H1 (cell line): ENCODE results near the gene PRCD. TPM values are rescaled to one million over a fixed set of nuclear protein-coding genes. Genes with fewer than 3 reads are reported as not detected.

Source experiments
- CTCF ChIA-PET: fragments of 300-600 bp; sonication (Branson Sonifier 250); formaldehyde crosslinking; loops from one replicate; lab custom pipeline; 2021; ENCODE audit not compliant: partially characterized antibody; lab: Charles Lee
- POLR2A ChIA-PET: fragments of 300-600 bp; sonication (Branson Sonifier 250); formaldehyde crosslinking; loops from one replicate; lab custom pipeline; 2021; ENCODE audit warnings: inconsistent platforms; ENCODE audit not compliant: partially characterized antibody; lab: Charles Lee
- DNase-seq, 2 experiments: peaks; one replicate each; pipeline versions ENCODE4 v3.0.0 to v3.0.0-alpha.2; 2010 to 2022; ENCODE audit warnings: low spot score in 2 of 2, low read depth in 1 of 2, mixed read lengths in 1 of 2
- FAIRE-seq: peaks from 2 replicates; lab custom pipeline; 2011; peaks lifted over from hg19 to GRCh38; lab: Jason Lieb, UNC
- H2AFZ ChIP-seq: 2 replicates; pipeline ENCODE4 v1.8.1; 2012; ENCODE audit warnings: low read length, inconsistent platforms
- H2AK5ac ChIP-seq: 2 replicates; pipeline ENCODE4 v1.6.1; 2013; ENCODE audit warnings: low read depth, low read length
- H2BK120ac ChIP-seq: replicated peaks from 2 replicates; pipeline ENCODE3; 2013; ENCODE audit warnings: low read depth, low read length, inconsistent platforms
- H2BK12ac ChIP-seq: 2 replicates; pipeline ENCODE4 v1.6.1; 2013; ENCODE audit warnings: low read depth, low read length
- H2BK15ac ChIP-seq: 2 replicates; pipeline ENCODE4 v1.6.1; 2013; ENCODE audit warnings: low read length
- H2BK20ac ChIP-seq: 2 replicates; pipeline ENCODE4 v1.6.1; 2013; ENCODE audit warnings: low read length
- H2BK5ac ChIP-seq: 2 replicates; pipeline ENCODE4 v1.6.1; 2013; ENCODE audit warnings: low read depth, low read length
- H3K14ac ChIP-seq: 2 replicates; pipeline ENCODE4 v1.6.1; 2013; ENCODE audit warnings: inconsistent platforms; ENCODE audit not compliant: insufficient read length
- H3K18ac ChIP-seq: 2 replicates; pipeline ENCODE4 v1.6.1; 2013; ENCODE audit warnings: low read length; ENCODE audit errors: extremely low read depth
- H3K23ac ChIP-seq: 2 replicates; pipeline ENCODE4 v1.6.1; 2013; ENCODE audit warnings: inconsistent platforms; ENCODE audit not compliant: insufficient read length
- H3K23me2 ChIP-seq: 2 replicates; pipeline ENCODE4 v1.6.1; 2013; ENCODE audit warnings: low read depth, low read length
- H3K27ac ChIP-seq: 2 replicates; pipeline ENCODE4 v1.6.1; 2011; ENCODE audit warnings: low read depth, low read length, inconsistent platforms
- H3K27me3 ChIP-seq, 4 experiments: replicated peaks in 1 of 4; 1 replicate in 1 of 4; 2 replicates in 3 of 4; pipeline versions ENCODE4 v1.6.1 to v1.8.1; 2011 to 2013; ENCODE audit warnings: low read length in 3 of 4, mild to moderate bottlenecking in 3 of 4, inconsistent platforms in 2 of 4, mixed read lengths in 2 of 4, moderate library complexity in 1 of 4; ENCODE audit not compliant: control insufficient read depth in 3 of 4, insufficient read depth in 3 of 4; ENCODE audit errors: extremely low read depth in 1 of 4
- H3K36me3 ChIP-seq, 4 experiments: 2 replicates each; pipeline versions ENCODE4 v1.6.1 to v1.8.1; 2011 to 2013; ENCODE audit warnings: mild to moderate bottlenecking in 4 of 4, low read length in 3 of 4, moderate library complexity in 2 of 4, control low read depth in 1 of 4, inconsistent platforms in 1 of 4; ENCODE audit not compliant: insufficient read depth in 4 of 4, control insufficient read depth in 2 of 4
- H3K4ac ChIP-seq: replicated peaks from 2 replicates; pipeline ENCODE3; 2013; ENCODE audit warnings: low read length, low read depth, mixed read lengths, inconsistent platforms; ENCODE audit not compliant: insufficient read length
- H3K4me1 ChIP-seq, 4 experiments: replicated peaks in 1 of 4; 1 replicate in 1 of 4; 2 replicates in 3 of 4; pipeline versions ENCODE4 v1.6.1 to v1.8.1; 2011 to 2013; ENCODE audit warnings: low read length in 3 of 4, inconsistent platforms in 2 of 4, mixed read lengths in 1 of 4; ENCODE audit not compliant: insufficient read depth in 4 of 4, control insufficient read depth in 3 of 4
- H3K4me2 ChIP-seq, 2 experiments: 2 replicates each; pipeline versions ENCODE4 v1.6.1 to v1.8.1; 2011 to 2013; ENCODE audit warnings: low read depth in 2 of 2, low read length in 2 of 2, control low read depth in 1 of 2, inconsistent platforms in 1 of 2, mild to moderate bottlenecking in 1 of 2; ENCODE audit not compliant: insufficient read depth in 1 of 2
- H3K4me3 ChIP-seq, 4 experiments: fragments of 200-600, 300-600 bp in 1 of 4; sonication (generic), shearing (Covaris generic), sonication (Bioruptor Twin) in 1 of 4; 2 replicates each; pipeline versions ENCODE4 v1.5.1 to v1.8.1; 2011 to 2016; ENCODE audit warnings: low read length in 4 of 4, low read depth in 3 of 4, control low read depth in 2 of 4, inconsistent platforms in 2 of 4, mild to moderate bottlenecking in 2 of 4, mixed read lengths in 1 of 4, moderate library complexity in 1 of 4; ENCODE audit not compliant: insufficient read depth in 2 of 4; ENCODE audit errors: extremely low read depth in 1 of 4
- H3K56ac ChIP-seq: replicated peaks from 2 replicates; pipeline ENCODE3; 2013; ENCODE audit warnings: low read depth, mild to moderate bottlenecking, mixed read lengths, low read length, inconsistent platforms; ENCODE audit not compliant: insufficient read length
- H3K79me1 ChIP-seq: 2 replicates; pipeline ENCODE4 v1.6.1; 2013; ENCODE audit warnings: low read depth, low read length, control low read depth
- H3K79me2 ChIP-seq, 2 experiments: 2 replicates each; pipeline versions ENCODE4 v1.6.1 to v1.8.1; 2012 to 2013; ENCODE audit warnings: low read length in 2 of 2, mild to moderate bottlenecking in 2 of 2, inconsistent platforms in 1 of 2; ENCODE audit not compliant: insufficient read depth in 2 of 2, control insufficient read depth in 1 of 2
- H3K9ac ChIP-seq, 4 experiments: replicated peaks in 1 of 4; 1 replicate in 1 of 4; 2 replicates in 3 of 4; pipeline versions ENCODE4 v1.6.1 to v1.8.1; 2011 to 2013; ENCODE audit warnings: low read depth in 3 of 4, low read length in 3 of 4, control low read depth in 2 of 4, mild to moderate bottlenecking in 2 of 4, moderate library complexity in 2 of 4, inconsistent platforms in 1 of 4; ENCODE audit errors: extremely low read depth in 1 of 4
- H3K9me3 ChIP-seq, 2 experiments: 2 replicates each; pipeline versions ENCODE4 v1.6.1 to v1.8.1; 2012 to 2013; ENCODE audit warnings: mild to moderate bottlenecking in 2 of 2, moderate library complexity in 2 of 2, control low read depth in 1 of 2, inconsistent platforms in 1 of 2, low read depth in 1 of 2, low read length in 1 of 2, mixed read lengths in 1 of 2; ENCODE audit not compliant: insufficient read depth in 2 of 2
- H4K20me1 ChIP-seq, 2 experiments: replicated peaks in 1 of 2; 2 replicates each; pipeline versions ENCODE3 to v1.8.1; 2011 to 2013; ENCODE audit warnings: inconsistent platforms in 2 of 2, low read length in 2 of 2, mild to moderate bottlenecking in 1 of 2; ENCODE audit not compliant: insufficient read depth in 2 of 2, control insufficient read depth in 1 of 2
- H4K5ac ChIP-seq: 2 replicates; pipeline ENCODE4 v1.6.1; 2013; ENCODE audit warnings: low read length, low read depth, mixed read lengths, inconsistent platforms; ENCODE audit not compliant: insufficient read length
- H4K8ac ChIP-seq: 2 replicates; pipeline ENCODE4 v1.8.0; 2013; ENCODE audit warnings: mild to moderate bottlenecking, moderate library complexity, low read length, inconsistent platforms; ENCODE audit not compliant: insufficient read depth; ENCODE audit errors: extremely low read depth
- H4K91ac ChIP-seq: replicated peaks from 2 replicates; pipeline ENCODE3; 2013; ENCODE audit warnings: low read length, mixed read lengths, inconsistent platforms; ENCODE audit not compliant: insufficient read length
- CHD1 ChIP-seq: IDR thresholded peaks from 2 replicates; pipeline ENCODE4 v1.6.1; 2012; ENCODE audit warnings: low read depth, low read length, improper control_type of control experiment
- WGBS, 2 experiments: shearing (Covaris generic) in 1 of 2; methylation state at CpG; one replicate each; pipeline versions ENCODE4 v1.1.6 to v1.1.7; 2013 to 2015; ENCODE audit warnings: low lambda C conversion rate in 2 of 2, mixed read lengths in 2 of 2, inconsistent platforms in 1 of 2, low coverage in 1 of 2, missing lambda C conversion rate in 1 of 2; ENCODE audit not compliant: insufficient replicate concordance in 2 of 2, insufficient coverage in 1 of 2, insufficient read length in 1 of 2; ENCODE audit errors: extremely low coverage in 1 of 2, missing lambda C conversion rate in 1 of 2; 5-methylcytosine and 5-hydroxymethylcytosine counted together
- polyA plus RNA-seq, 7 experiments: library from polyadenylated mRNA; depleted of rRNA in 3 of 7; stranded (reverse) in 5 of 7; unstranded in 2 of 7; fragments of >200 nt in 5 of 7; fragments of 200-250 nt in 2 of 7; gene quantifications; 1 replicate in 5 of 7; 2 replicates in 1 of 7; 4 replicates in 1 of 7; pipeline versions ENCODE4 v1.2.1 to v1.2.3, GENCODE V29; 2011 to 2013; ENCODE audit warnings: missing spikeins in 2 of 7, mixed read lengths in 2 of 7
- total RNA-seq: library from RNA; stranded (reverse); fragmentation: NEBNext Ultra II Directional; extraction: Animal tissue kit (Norgen Biotek cat#: 25700); gene quantifications from 2 replicates; pipeline ENCODE4 v1.2.1, GENCODE V29; 2021

PRCD gene
- total and polyA plus RNA-seq, 2 of the 8 experiments (the other 6 are each of a cell fraction or from before 2014, with no cell fraction given) = 0.77 to 2.1 TPM

GRCh38 chr17:76578376-76578775, 38.5 kb downstream of the PRCD start:
- H2BK5ac ChIP-seq = no peak overlapping the region
- no peak overlapping the region for H2BK12ac ChIP-seq
- H4K8ac ChIP-seq = no peak overlapping the region
- FAIRE-seq = no peak
- peaks cover 0 to 30% (median 24%) of the 10 kb centered on the region in 4 experiments; a peak in 6 of 7 replicates for H3K27me3 ChIP-seq
- H3K18ac ChIP-seq = no peak overlapping the region
- no peak overlapping the region for H3K56ac ChIP-seq
- no peak overlapping the region for H2AK5ac ChIP-seq
- H4K5ac ChIP-seq = no peak overlapping the region
- TF ChIP-seq CHD1 = no peak
- TF ChIP-seq, all 59 proteins: peak for 0
- Histone ChIP-seq H2BK20ac (no peak overlapping the region), H3K27ac (no peak overlapping the region), H3K9me3 (no peaks in the 10 kb centered on the region), H3K23ac (no peak overlapping the region), H2BK120ac (no peak overlapping the region), H4K20me1 (no peaks in the 10 kb centered on the region), H3K23me2 (no peaks in the 10 kb centered on the region), H3K4me2 (no peak overlapping the region), H3K36me3 (no peaks in the 10 kb centered on the region), H3K14ac (no peak overlapping the region), H2AFZ (no peak overlapping the region), H3K4ac (no peak overlapping the region), H2BK15ac (no peak overlapping the region), H3K79me1 (no peaks in the 10 kb centered on the region), H4K91ac (no peak overlapping the region), H3K4me1 (peaks cover 0 to 9% (median 4%) of the 10 kb centered on the region in 4 experiments; a peak in 5 of 7 replicates), H3K79me2 (no peaks in the 10 kb centered on the region), H3K4me3 (no peak overlapping the region), H3K9ac (no peak overlapping the region)
- 82% methylated on average over 5 of the region's 5 CpGs; no CpG with 5 or more reads in 1 of the 2 experiments for WGBS, 2 experiments
- ChIA-PET POLR2A (interaction anchor here (1.2 to 6.0 kb wide), 4 partner anchors 9 to 20 kb away, joined by 4 to 40 read pairs (median 20); a partner anchor contains a TSS), CTCF (interaction anchor here (0.7 to 2.7 kb wide), 9 partner anchors 12 to 105 kb away, joined by 3 to 13 read pairs (median 6); no protein-coding TSS in a partner anchor)
- no peak for DNase-seq
